Activated CD4-positive, alpha-beta T cell treated with anti-CD3 and anti-CD28 coated beads for 36 hours (primary cell): ENCODE data around the gene PGM3. TPM values are rescaled to one million over a fixed set of nuclear protein-coding genes. Genes with fewer than 3 reads are reported as not detected.

Experiments used
- ATAC-seq: fragments of 200-7000 bp; cut with Tn5 transposase; one replicate; pipeline ENCODE4 v1.10.0; 2021; ENCODE audit warnings: mild to moderate bottlenecking, moderate library complexity
- CTCF ChIA-PET: fragments of 350-600 bp; sonication (Branson Sonifier 250); formaldehyde crosslinking; loops from one replicate; lab custom pipeline; 2021; ENCODE audit warnings: antibody characterized with exemption; lab: Charles Lee
- POLR2A ChIA-PET: fragments of 350-600 bp; sonication (Branson Sonifier 250); formaldehyde crosslinking; loops from one replicate; lab custom pipeline; 2021; ENCODE audit warnings: antibody characterized with exemption, inconsistent platforms; lab: Charles Lee
- DNase-seq: peaks from one replicate; pipeline ENCODE4 v3.0.0-alpha.2; 2020
- H3K27ac Mint-ChIP-seq: one replicate; pipeline ENCODE4 v1.8.0; 2021; ENCODE audit warnings: mixed read lengths
- H3K27me3 Mint-ChIP-seq: one replicate; pipeline ENCODE4 v1.8.0; 2021; ENCODE audit warnings: mixed read lengths
- H3K36me3 Mint-ChIP-seq: one replicate; pipeline ENCODE4 v1.8.0; 2021; ENCODE audit warnings: low read depth, mixed read lengths
- H3K4me1 Mint-ChIP-seq: one replicate; pipeline ENCODE4 v1.8.0; 2021; ENCODE audit warnings: mixed read lengths
- H3K4me3 Mint-ChIP-seq: one replicate; pipeline ENCODE4 v1.8.0; 2021; ENCODE audit warnings: mild to moderate bottlenecking, moderate library complexity, mixed read lengths
- H3K9me3 Mint-ChIP-seq: one replicate; pipeline ENCODE4 v1.8.0; 2021; ENCODE audit warnings: low read depth, mixed read lengths
- intact Hi-C, 2 experiments: fragments of 100-400 bp; cut with DNase I in 1 of 2; cut with micrococcal nuclease in 1 of 2; formaldehyde crosslinking; loops; one replicate each; pipeline versions ENCODE4 v1.14.2 to v1.15.1; 2022 to 2024; cut with DNase I, micrococcal nuclease
- total RNA-seq, 2 experiments: library from RNA; stranded (reverse); gene quantifications; one replicate each; pipeline ENCODE4 v1.2.3, GENCODE V29; 2021

The PGM3 gene
- total RNA-seq, 2 experiments from 2014 or later: 12.6 to 19.6 TPM

DNA sequence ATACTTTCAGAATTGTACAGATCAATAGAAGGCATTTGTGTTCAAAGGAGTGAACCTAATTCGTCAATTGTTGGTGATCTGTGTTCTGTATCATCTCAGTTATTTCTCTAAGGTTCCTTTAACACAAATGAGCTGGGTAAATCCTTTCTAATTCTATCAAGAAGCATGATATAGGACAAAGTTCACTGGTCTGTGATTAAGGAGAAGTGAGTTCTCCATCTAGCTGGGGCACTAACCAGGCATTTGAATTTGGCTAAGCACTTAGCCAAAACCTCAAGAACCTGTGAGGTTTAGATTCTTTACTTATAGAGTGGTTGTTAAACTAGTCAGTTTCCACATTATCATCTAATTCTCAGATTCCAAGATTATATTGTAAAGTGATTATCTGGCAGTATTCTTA lies 75.3 kb downstream of the PGM3 start:
- DNase-seq (no peak), ATAC-seq (no peak)
- intact Hi-C loops: no loop called here
- Mint-ChIP-seq H3K36me3 (no peaks in the 10 kb centered on the region), H3K4me1 (no peaks in the 10 kb centered on the region), H3K4me3 (no peak overlapping the region), H3K9me3 (no peaks in the 10 kb centered on the region), H3K27me3 (no peaks in the 10 kb centered on the region), H3K27ac (no peak overlapping the region)
- ChIA-PET POLR2A (no interaction called here), CTCF (interaction anchor here (0.6 to 1.8 kb wide), 2 partner anchors 50 to 1111 kb away, joined by 3 to 4 read pairs; partner anchors contain the start of gene DOP1A)

Other genes with a start within 250 kb of the PGM3 start
- gene UBE3D, start 127.4 kb downstream of the PGM3 start, total RNA-seq: 1 to 10 TPM; 6.5 to 7.1 TPM
- gene DOP1A, start 125.6 kb downstream of the PGM3 start, total RNA-seq: 1 to 10 TPM; 5.4 to 7.3 TPM
- 1 to 10 TPM; 1.6 to 1.9 TPM for gene RWDD2A, start 92 bp upstream of the PGM3 start, total RNA-seq
- gene ME1, start 237.8 kb upstream of the PGM3 start, total RNA-seq: under 1 TPM; 0.05 TPM